H1 (cell line): Measurements from ENCODE around the gene MEIOSIN. TPM values are rescaled to one million over a fixed set of nuclear protein-coding genes. Genes with fewer than 3 reads are reported as not detected.

Experiments
- JUND ChIP-seq: IDR thresholded peaks from 2 replicates; pipeline ENCODE4 v1.6.1; 2011; ENCODE audit warnings: mild to moderate bottlenecking, improper control_type of control experiment, low read length
- POLR2A ChIP-seq, 2 experiments: IDR thresholded peaks; 1 replicate in 1 of 2; 2 replicates in 1 of 2; pipeline ENCODE4 v1.6.1; 2011; ENCODE audit warnings: low read depth in 2 of 2, low read length in 2 of 2, mild to moderate bottlenecking in 2 of 2; ENCODE audit errors: control extremely low read depth in 1 of 2
- SIN3A ChIP-seq, 2 experiments: IDR thresholded peaks in 1 of 2; conservative IDR thresholded peaks in 1 of 2; 2 replicates each; pipeline ENCODE4 v1.6.1; 2011 to 2012; ENCODE audit warnings: low read length in 2 of 2, improper control_type of control experiment in 1 of 2, low read depth in 1 of 2, mild to moderate bottlenecking in 1 of 2
- SRF ChIP-seq: IDR thresholded peaks from 2 replicates; pipeline ENCODE4 v1.6.1; 2011; ENCODE audit warnings: mild to moderate bottlenecking, low read depth, low read length, moderate library complexity
- YY1 ChIP-seq: IDR thresholded peaks from 2 replicates; pipeline ENCODE4 v1.6.1; 2011; ENCODE audit warnings: low read depth, mild to moderate bottlenecking, low read length
- polyA plus RNA-seq, 7 experiments: library from polyadenylated mRNA; depleted of rRNA in 3 of 7; stranded (reverse) in 5 of 7; unstranded in 2 of 7; fragments of >200 nt in 5 of 7; fragments of 200-250 nt in 2 of 7; gene quantifications; 1 replicate in 5 of 7; 2 replicates in 1 of 7; 4 replicates in 1 of 7; pipeline versions ENCODE4 v1.2.1 to v1.2.3, GENCODE V29; 2011 to 2013; ENCODE audit warnings: missing spikeins in 2 of 7, mixed read lengths in 2 of 7
- total RNA-seq: library from RNA; stranded (reverse); fragmentation: NEBNext Ultra II Directional; extraction: Animal tissue kit (Norgen Biotek cat#: 25700); gene quantifications from 2 replicates; pipeline ENCODE4 v1.2.1, GENCODE V29; 2021

Gene MEIOSIN
- total and polyA plus RNA-seq, 2 of the 8 experiments (the other 6 are each of a cell fraction or from before 2014, with no cell fraction given): 0.11 TPM; not detected in 1

- no peak for TF ChIP-seq SIN3A (conservative IDR thresholded peaks at IDR 0.05 in 1 of 2, IDR thresholded peaks at IDR 0.05 in 1 of 2; ENCODE audit: low read depth in 1 of 2, low read length in 2 of 2)
- TF ChIP-seq YY1: no peak
- TF ChIP-seq SRF: no peak
- no peak for TF ChIP-seq JUND
- TF ChIP-seq POLR2A (IDR thresholded peaks at IDR 0.05; ENCODE audit: control extremely low read depth in 1 of 2, low read depth in 2 of 2, low read length in 2 of 2): no peak
Observed at GRCh38 chr19:45781214-45782161, 48.2 kb downstream of the MEIOSIN start (continued).
